PC-9 (cell line): ENCODE results near the gene LUZP2. TPM values are rescaled to one million over a fixed set of nuclear protein-coding genes. Genes with fewer than 3 reads are reported as not detected.

Experiments used
- BruUV-seq: library from RNA; stranded (reverse); fragments of 400-500 nt; replicated peaks from 2 replicates; lab custom pipeline; 2021; lab: Mats Ljungman, UMichigan
- CTCF ChIA-PET: fragments of 300-600 bp; sonication (Branson Sonifier 250); formaldehyde crosslinking; loops from one replicate; lab custom pipeline; 2022; ENCODE audit warnings: antibody characterized with exemption; lab: Charles Lee
- POLR2A ChIA-PET: fragments of 300-600 bp; sonication (Branson Sonifier 250); formaldehyde crosslinking; loops from one replicate; lab custom pipeline; 2022; ENCODE audit warnings: antibody characterized with exemption; ENCODE audit not compliant: unreplicated experiment; lab: Charles Lee
- DNase-seq, 2 experiments: peaks; one replicate each; pipeline versions ENCODE4 v3.0.0 to v3.0.0-alpha.2; 2015 to 2022; ENCODE audit warnings: mixed read lengths in 1 of 2
- H2AFZ ChIP-seq: fragments of 200-600 bp; sonication (generic); 2 replicates; pipeline ENCODE4 v1.8.1; 2017; ENCODE audit warnings: antibody characterized with exemption
- H3F3A ChIP-seq: fragments of 200-600 bp; sonication (generic); 2 replicates; pipeline ENCODE4 v1.8.1; 2017; ENCODE audit warnings: antibody characterized with exemption, mild to moderate bottlenecking, low read depth; ENCODE audit not compliant: insufficient read depth
- H3K27ac ChIP-seq: fragments of 200-600 bp; sonication (generic); 2 replicates; pipeline ENCODE4 v1.6.1; 2016; ENCODE audit warnings: mixed run types
- H3K27me3 ChIP-seq: fragments of 200-600 bp; sonication (generic); 2 replicates; pipeline ENCODE4 v1.6.1; 2016; ENCODE audit warnings: low read depth, mixed run types; ENCODE audit not compliant: insufficient read depth
- H3K36me3 ChIP-seq: fragments of 200-600 bp; sonication (generic); 2 replicates; pipeline ENCODE4 v1.6.1; 2016; ENCODE audit warnings: low read depth, mixed run types
- H3K4me1 ChIP-seq: fragments of 200-600 bp; sonication (generic); replicated peaks from 2 replicates; pipeline ENCODE4 v1.6.1; 2016; ENCODE audit warnings: mixed run types; ENCODE audit not compliant: insufficient read depth
- H3K4me2 ChIP-seq: fragments of 200-600 bp; sonication (generic); 2 replicates; pipeline ENCODE4 v1.6.1; 2017; ENCODE audit warnings: mixed run types
- H3K4me3 ChIP-seq: fragments of 200-600 bp; sonication (generic); 2 replicates; pipeline ENCODE4 v1.6.1; 2016; ENCODE audit warnings: mixed run types
- H3K79me2 ChIP-seq: fragments of 200-600 bp; sonication (generic); 2 replicates; pipeline ENCODE4 v1.6.1; 2017; ENCODE audit warnings: low read depth, mixed run types
- H3K9me2 ChIP-seq: fragments of 200-600 bp; sonication (generic); 2 replicates; pipeline ENCODE4 v1.8.1; 2017; ENCODE audit warnings: mild to moderate bottlenecking; ENCODE audit not compliant: insufficient read depth
- H3K9me3 ChIP-seq: fragments of 200-600 bp; sonication (generic); 2 replicates; pipeline ENCODE4 v1.8.1; 2016; ENCODE audit warnings: low read depth; ENCODE audit not compliant: insufficient read depth
- H4K20me1 ChIP-seq: fragments of 200-600 bp; sonication (generic); 2 replicates; pipeline ENCODE4 v1.8.1; 2017; ENCODE audit not compliant: insufficient read depth
- CTCF ChIP-seq: fragments of 200-600 bp; sonication (generic); conservative IDR thresholded peaks from 2 replicates; pipeline ENCODE4 v1.6.1; 2017; ENCODE audit warnings: mixed run types, antibody characterized with exemption, mild to moderate bottlenecking, moderate library complexity
- EZH2 ChIP-seq: fragments of 200-600 bp; sonication (generic); IDR thresholded peaks from 2 replicates; pipeline ENCODE4 v1.8.0; 2017; ENCODE audit warnings: antibody characterized with exemption, low read depth
- intact Hi-C: fragments of 100-400 bp; cut with micrococcal nuclease; formaldehyde crosslinking; loops from one replicate; pipeline ENCODE4 v1.10.0; 2022; ENCODE audit not compliant: unreplicated experiment
- total RNA-seq: library from RNA; stranded (reverse); gene quantifications from 2 replicates; pipeline ENCODE4 v1.2.3, GENCODE V29; 2021

Gene LUZP2
- total RNA-seq, 1 experiment from 2014 or later, result 0.15 TPM

DNA sequence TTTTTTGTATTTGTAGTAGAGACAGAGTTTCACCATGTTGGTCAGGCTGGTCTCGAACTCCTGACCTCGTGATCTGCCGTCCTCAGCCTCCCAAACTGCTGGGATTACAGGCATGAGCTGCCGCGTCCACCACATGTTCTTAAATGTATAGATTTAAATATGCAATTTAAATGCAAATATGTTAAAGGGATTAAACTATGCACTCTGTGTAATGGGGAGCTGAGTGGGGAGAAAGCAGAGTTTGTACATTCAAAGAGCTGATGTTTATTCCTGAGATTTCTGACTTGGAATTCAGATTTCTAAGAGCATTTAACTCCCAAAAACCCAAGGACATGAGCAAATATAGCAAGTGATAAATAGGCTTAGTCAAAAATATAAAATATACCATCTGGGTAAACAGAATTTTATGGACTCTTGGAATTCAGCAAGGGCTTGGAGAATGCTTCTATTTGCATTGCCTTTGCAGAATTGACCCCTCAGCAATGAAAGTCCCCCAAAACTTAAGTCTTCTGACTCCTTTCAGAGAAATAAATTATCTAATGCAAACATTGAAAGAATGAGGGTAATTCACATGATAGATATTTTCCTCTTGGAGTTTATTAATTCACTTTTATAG, 170.6 kb downstream of the LUZP2 start:
- Histone ChIP-seq H3K4me2 (no peak overlapping the region), H3K4me3 (no peak overlapping the region), H2AFZ (no peak overlapping the region), H3F3A (no peaks in the 10 kb centered on the region), H3K4me1 (no peaks in the 10 kb centered on the region), H3K27me3 (no peaks in the 10 kb centered on the region), H3K9me2 (no peaks in the 10 kb centered on the region), H3K79me2 (no peaks in the 10 kb centered on the region), H4K20me1 (no peaks in the 10 kb centered on the region), H3K27ac (no peak overlapping the region), H3K36me3 (no peaks in the 10 kb centered on the region), H3K9me3 (no peaks in the 10 kb centered on the region)
- POLR2A ChIA-PET, result no interaction called here
- CTCF ChIA-PET, result interaction anchor here (0.7 kb wide), 1 partner anchor 83 kb away, joined by 3 read pairs; no protein-coding TSS in a partner anchor
- no peak for TF ChIP-seq CTCF
- TF ChIP-seq EZH2, result no peak
- BruUV-seq, result no TSS peak
- DNase-seq, result no peak
- intact Hi-C loops, result no loop called here

DNA sequence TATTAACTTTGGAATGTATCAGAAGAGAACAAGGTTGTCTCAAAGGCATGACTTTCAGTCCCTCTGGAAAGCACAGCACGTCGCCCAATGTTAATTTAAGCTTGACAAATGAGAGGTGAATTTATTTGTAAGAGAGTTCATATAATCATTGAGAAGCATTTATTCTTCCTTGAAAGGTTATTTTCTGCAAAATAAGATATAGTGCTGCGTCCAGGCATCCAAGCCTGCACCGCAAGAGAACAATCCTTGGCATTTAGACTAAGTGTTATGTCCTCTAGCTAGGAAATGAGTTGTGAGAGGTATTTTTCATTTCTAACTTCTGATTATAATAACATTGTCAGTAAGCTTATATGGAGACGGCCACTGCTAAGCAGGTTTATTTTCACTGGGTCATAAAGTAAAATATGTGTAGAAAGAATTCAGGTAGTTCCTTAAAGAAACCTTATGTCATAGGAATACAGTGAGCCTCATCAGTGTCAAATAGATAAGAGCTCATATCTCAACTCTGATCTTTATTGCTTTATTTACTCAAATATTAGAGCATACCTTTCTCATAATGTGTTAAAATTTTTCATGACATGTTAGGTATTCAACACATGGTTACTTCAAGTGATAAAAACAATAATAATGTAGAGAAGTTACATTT, 182.0 kb downstream of the LUZP2 start:
- TF ChIP-seq CTCF (no peak), EZH2 (no peak)
- no peaks in the 10 kb centered on the region for H3F3A ChIP-seq
- H3K27me3 ChIP-seq, result no peaks in the 10 kb centered on the region
- no peaks in the 10 kb centered on the region for H4K20me1 ChIP-seq
- no peaks in the 10 kb centered on the region for H3K79me2 ChIP-seq
- no peak overlapping the region for H3K4me3 ChIP-seq
- no peaks in the 10 kb centered on the region for H3K36me3 ChIP-seq
- DNase-seq, result peak in 1 of 2 experiments; percentile 64
- ChIA-PET POLR2A (no interaction called here), CTCF (no interaction called here)
- no peak overlapping the region for H2AFZ ChIP-seq
- no peaks in the 10 kb centered on the region for H3K9me2 ChIP-seq
- H3K4me2 ChIP-seq, result no peak overlapping the region
- intact Hi-C loops, result no loop called here
- H3K4me1 ChIP-seq, result no peaks in the 10 kb centered on the region
- no peak overlapping the region for H3K27ac ChIP-seq
- BruUV-seq, result no TSS peak
- H3K9me3 ChIP-seq, result no peaks in the 10 kb centered on the region

GRCh38 chr11:24679821-24680351, 183.0 kb downstream of the LUZP2 start:
- TF ChIP-seq EZH2, result no peak
- no peak for TF ChIP-seq CTCF
- no TSS peak for BruUV-seq
- CTCF ChIA-PET, result no interaction called here

More at GRCh38 chr11:24679821-24680351, 183.0 kb downstream of the LUZP2 start:
- Histone ChIP-seq H4K20me1 (no peaks in the 10 kb centered on the region), H3K27ac (no peak overlapping the region), H3F3A (no peaks in the 10 kb centered on the region), H3K36me3 (no peaks in the 10 kb centered on the region), H3K79me2 (no peaks in the 10 kb centered on the region), H3K4me3 (no peak overlapping the region), H3K4me2 (no peak overlapping the region), H2AFZ (no peak overlapping the region), H3K4me1 (no peaks in the 10 kb centered on the region), H3K9me3 (no peaks in the 10 kb centered on the region), H3K9me2 (no peaks in the 10 kb centered on the region), H3K27me3 (no peaks in the 10 kb centered on the region)
- POLR2A ChIA-PET, result no interaction called here
- intact Hi-C loops, result no loop called here
- DNase-seq, result no peak
